ENCODE results near the gene UGT1A9. TPM values are rescaled to one million over a fixed set of nuclear protein-coding genes. Genes with fewer than 3 reads are reported as not detected.

The UGT1A9 gene
- total and polyA plus RNA-seq, 2 of the 13 experiments (the other 11 are each of a cell fraction or from before 2014, with no cell fraction given): 0.07 TPM; not detected in 1

GRCh38 chr2:233745073-233745755, 73.5 kb downstream of the UGT1A9 start (continued):
- TF ChIP-seq ZNF576 (CRISPR knock-in tag; IDR thresholded peaks at IDR 0.05) (no peak), MATR3 (CRISPR knock-in tag; IDR thresholded peaks at IDR 0.05) (no peak), FLYWCH1 (CRISPR knock-in tag; IDR thresholded peaks at IDR 0.05) (no peak), ZNF580 (CRISPR knock-in tag; IDR thresholded peaks at IDR 0.05; ENCODE audit: borderline replicate concordance, low read depth) (peak; percentile 57; the same call in 1 of the 2 replicates), CCDC6 (CRISPR knock-in tag; IDR thresholded peaks at IDR 0.05) (no peak), ERF (CRISPR knock-in tag; IDR thresholded peaks at IDR 0.05) (peak; percentile 98), POGK (CRISPR knock-in tag; conservative IDR thresholded peaks at IDR 0.05) (peak; percentile 82), ZNF275 (CRISPR knock-in tag; IDR thresholded peaks at IDR 0.05; ENCODE audit: borderline replicate concordance) (peak; percentile 67; the same call in 1 of the 2 replicates), REST (IDR thresholded peaks at IDR 0.05; ENCODE audit: borderline replicate concordance in 1 of 2, low read depth in 1 of 2, low read length in 2 of 2) (peak in 1 of 2 experiments; percentile 87; a peak in 2 of 4 replicates), ATF6 (CRISPR knock-in tag; conservative IDR thresholded peaks at IDR 0.05) (peak; percentile 87; the same call in 1 of the 2 replicates), HNF1A (IDR thresholded peaks at IDR 0.05; ENCODE audit: low read depth) (peak; percentile 99), HNF1A (CRISPR knock-in tag; IDR thresholded peaks at IDR 0.05; ENCODE audit: borderline replicate concordance) (peak; percentile 99)
